B cell (primary cell): ENCODE data around the gene PDGFRB. TPM values are rescaled to one million over a fixed set of nuclear protein-coding genes. Genes with fewer than 3 reads are reported as not detected.

Experiments used
- ATAC-seq: fragments of 200-7000 bp; cut with Tn5 transposase; one replicate; pipeline ENCODE4 v1.10.0; 2021; ENCODE audit warnings: low read depth, mild to moderate bottlenecking, moderate number of reproducible peaks, moderate library complexity
- CTCF ChIA-PET: fragments of 350-600 bp; sonication (Branson Sonifier 250); formaldehyde crosslinking; loops from one replicate; lab custom pipeline; 2021; ENCODE audit warnings: antibody characterized with exemption, inconsistent platforms; lab: Charles Lee
- POLR2A ChIA-PET: fragments of 350-600 bp; sonication (Branson Sonifier 250); formaldehyde crosslinking; loops from one replicate; lab custom pipeline; 2021; ENCODE audit warnings: antibody characterized with exemption; lab: Charles Lee
- DNase-seq: peaks from one replicate; pipeline ENCODE4 v3.0.0; 2013
- H2AFZ ChIP-seq: 2 replicates; pipeline ENCODE4 v1.6.1; 2012; ENCODE audit warnings: mild to moderate bottlenecking, low read depth, low read length; ENCODE audit not compliant: insufficient read depth, poor library complexity, severe bottlenecking
- H3K27ac ChIP-seq, 2 donors: 1 replicate in 1 of 2; 2 replicates in 1 of 2; pipeline ENCODE4 v1.5.1; 2012 to 2013; ENCODE audit warnings: low read length in 2 of 2, mild to moderate bottlenecking in 2 of 2, moderate library complexity in 1 of 2
- H3K27me3 ChIP-seq, 4 experiments: fragments of 200-600 bp in 1 of 4; sonication (generic) in 1 of 4; replicated peaks in 1 of 4; 1 replicate in 2 of 4; 2 replicates in 2 of 4; pipeline versions ENCODE4 v1.6.1 to v1.7.0; 2013 to 2016; ENCODE audit warnings: low read length in 3 of 4, mild to moderate bottlenecking in 2 of 4, mixed read lengths in 1 of 4, moderate library complexity in 1 of 4; ENCODE audit not compliant: insufficient read depth in 4 of 4, control insufficient read depth in 3 of 4; ENCODE audit errors: control extremely low read depth in 1 of 4
- H3K36me3 ChIP-seq, 2 experiments: replicated peaks in 1 of 2; 1 replicate in 1 of 2; 2 replicates in 1 of 2; pipeline versions ENCODE4 v1.6.1 to v1.7.1; 2013; ENCODE audit warnings: low read length in 1 of 2; ENCODE audit not compliant: insufficient read depth in 2 of 2, control insufficient read depth in 1 of 2; ENCODE audit errors: control extremely low read depth in 1 of 2, extremely low read depth in 1 of 2
- H3K4me1 ChIP-seq, 2 donors: fragments of 200-600 bp in 1 of 2; sonication (generic) in 1 of 2; 1 replicate in 1 of 2; 2 replicates in 1 of 2; pipeline versions ENCODE4 v1.5.1 to v1.6.1; 2013 to 2017; ENCODE audit warnings: low read length in 2 of 2; ENCODE audit not compliant: control insufficient read depth in 2 of 2, insufficient read depth in 2 of 2
- H3K4me2 ChIP-seq: replicated peaks from 2 replicates; pipeline ENCODE3; 2012; ENCODE audit warnings: mild to moderate bottlenecking, low read depth, low read length; ENCODE audit not compliant: poor library complexity, severe bottlenecking
- H3K4me3 ChIP-seq, 5 experiments: fragments of 200-600 bp in 1 of 5; sonication (generic) in 1 of 5; 1 replicate in 3 of 5; 2 replicates in 2 of 5; pipeline versions ENCODE4 v1.5.1 to v1.7.0; 2011 to 2016; ENCODE audit warnings: low read length in 4 of 5, mild to moderate bottlenecking in 4 of 5, low read depth in 2 of 5, control low read depth in 1 of 5, moderate library complexity in 1 of 5; ENCODE audit not compliant: insufficient read depth in 1 of 5; ENCODE audit errors: control extremely low read depth in 1 of 5, extremely low read depth in 1 of 5
- H3K79me2 ChIP-seq: fragments of 200-600 bp; sonication (generic); one replicate; pipeline ENCODE4 v1.6.0; 2016; ENCODE audit warnings: low read length; ENCODE audit not compliant: control insufficient read depth, insufficient read depth
- H3K9ac ChIP-seq: fragments of 200-600 bp; sonication (generic); 2 replicates; pipeline ENCODE4 v1.6.1; 2017; ENCODE audit warnings: mild to moderate bottlenecking, low read length, moderate library complexity
- H3K9me3 ChIP-seq, 3 donors: one replicate each; pipeline versions ENCODE4 v1.6.1 to v1.7.1; 2013; ENCODE audit warnings: low read length in 2 of 3; ENCODE audit not compliant: control insufficient read depth in 2 of 3, insufficient read depth in 1 of 3; ENCODE audit errors: control extremely low read depth in 1 of 3
- H4K20me1 ChIP-seq: 2 replicates; pipeline ENCODE4 v1.6.0; 2012; ENCODE audit warnings: mild to moderate bottlenecking, low read length; ENCODE audit not compliant: insufficient read depth, control insufficient read depth, poor library complexity, severe bottlenecking
- H3K27ac Mint-ChIP-seq: one replicate; pipeline ENCODE4 v1.8.0; 2021; ENCODE audit warnings: mixed read lengths
- H3K27me3 Mint-ChIP-seq: one replicate; pipeline ENCODE4 v1.8.0; 2021; ENCODE audit warnings: mixed read lengths
- H3K4me1 Mint-ChIP-seq: one replicate; pipeline ENCODE4 v1.8.0; 2021; ENCODE audit warnings: mixed read lengths
- H3K4me3 Mint-ChIP-seq: one replicate; pipeline ENCODE4 v1.8.0; 2021; ENCODE audit warnings: mixed read lengths
- H3K9me3 Mint-ChIP-seq: one replicate; pipeline ENCODE4 v1.8.0; 2022; ENCODE audit warnings: mixed read lengths; ENCODE audit not compliant: insufficient read depth
- EZH2 ChIP-seq: IDR thresholded peaks from 2 replicates; pipeline ENCODE4 v1.6.1; 2012; ENCODE audit warnings: borderline replicate concordance, low read depth, mild to moderate bottlenecking, moderate library complexity, low read length; ENCODE audit not compliant: insufficient read depth, poor library complexity, severe bottlenecking
- WGBS: methylation state at CpG from one replicate; pipeline ENCODE4 v1.1.5; 2013; ENCODE audit warnings: missing lambda C conversion rate; ENCODE audit not compliant: insufficient coverage; 5-methylcytosine and 5-hydroxymethylcytosine counted together
- intact Hi-C: fragments of 100-400 bp; cut with micrococcal nuclease; formaldehyde crosslinking; loops from one replicate; pipeline ENCODE4 v1.10.0; 2022
- polyA plus RNA-seq: library from polyadenylated mRNA; depleted of rRNA; stranded (reverse); fragments of >200 nt; gene quantifications from 2 replicates; pipeline ENCODE4 v1.2.3, GENCODE V29; 2012
- total RNA-seq, 2 donors: library from RNA; stranded (reverse); fragments of 120-200 nt in 1 of 2; gene quantifications; 1 replicate in 1 of 2; 2 replicates in 1 of 2; pipeline versions ENCODE4 v1.2.3 to v1.2.4, GENCODE V29; 2013 to 2022
- TF ChIP-seq, protein P1 (sequence below): fragments of 200-600 bp; IDR thresholded peaks from one replicate; pipeline ENCODE4 v1.8.0; 2022; ENCODE audit warnings: antibody characterized with exemption, mild to moderate bottlenecking

PDGFRB gene
- total and polyA plus RNA-seq, 2 donors (not counting 1 experiment from before 2014, with no cell fraction given): 0.42 to 3.6 TPM

DNA sequence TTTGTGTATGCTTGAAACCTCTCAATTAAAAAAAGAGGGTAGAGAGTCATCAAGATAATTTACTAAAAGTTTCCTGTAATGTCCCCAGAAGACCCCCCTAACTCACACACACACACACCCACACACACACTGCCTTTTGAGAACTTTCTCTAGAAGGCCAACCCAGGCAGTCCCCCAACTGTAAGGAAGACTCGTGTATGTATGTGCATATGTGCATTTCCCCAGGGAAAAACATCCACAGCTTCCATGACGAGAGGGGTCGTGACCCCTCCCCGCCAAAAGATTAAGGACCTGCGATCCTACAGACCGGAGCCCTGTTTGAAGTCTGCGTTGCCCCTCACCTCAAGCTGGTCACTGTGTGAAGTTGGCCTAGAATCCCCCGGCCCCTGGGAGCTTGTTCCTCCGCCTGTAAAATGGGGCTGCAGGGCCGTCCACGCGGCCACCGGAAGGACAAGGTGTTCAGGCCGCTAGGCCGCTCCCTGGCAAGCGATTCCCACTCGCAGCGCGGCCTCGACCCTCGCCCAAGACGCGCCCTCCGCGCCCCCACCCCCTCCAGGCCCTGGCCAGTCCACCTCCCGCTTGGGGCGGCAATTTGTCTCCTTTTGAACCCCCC lies 10.5 kb upstream of the PDGFRB start:
- Histone ChIP-seq H3K4me2 (no peak overlapping the region), H2AFZ (no peak overlapping the region), H3K79me2 (no peaks in the 10 kb centered on the region), H3K27me3 (peaks cover 0 to 19% (median 12%) of the 10 kb centered on the region in 4 experiments), H3K36me3 (no peaks in the 10 kb centered on the region), H3K4me3 (no peak overlapping the region), H3K9me3 (no peaks in the 10 kb centered on the region), H3K27ac (no peak overlapping the region), H3K9ac (no peak overlapping the region), H4K20me1 (no peaks in the 10 kb centered on the region), H3K4me1 (peaks cover 0 to 5% of the 10 kb centered on the region in 2 donors)
- ATAC-seq: no peak
- POLR2A ChIA-PET: no interaction called here
- CTCF ChIA-PET: no interaction called here
- Mint-ChIP-seq H3K9me3 (no peaks in the 10 kb centered on the region), H3K4me1 (peaks cover 8% of the 10 kb centered on the region), H3K27ac (no peak overlapping the region), H3K4me3 (no peak overlapping the region), H3K27me3 (peaks cover 44% of the 10 kb centered on the region)
- intact Hi-C loops: no loop called here
- no peak for TF ChIP-seq EZH2
- TF ChIP-seq, protein P1, sequence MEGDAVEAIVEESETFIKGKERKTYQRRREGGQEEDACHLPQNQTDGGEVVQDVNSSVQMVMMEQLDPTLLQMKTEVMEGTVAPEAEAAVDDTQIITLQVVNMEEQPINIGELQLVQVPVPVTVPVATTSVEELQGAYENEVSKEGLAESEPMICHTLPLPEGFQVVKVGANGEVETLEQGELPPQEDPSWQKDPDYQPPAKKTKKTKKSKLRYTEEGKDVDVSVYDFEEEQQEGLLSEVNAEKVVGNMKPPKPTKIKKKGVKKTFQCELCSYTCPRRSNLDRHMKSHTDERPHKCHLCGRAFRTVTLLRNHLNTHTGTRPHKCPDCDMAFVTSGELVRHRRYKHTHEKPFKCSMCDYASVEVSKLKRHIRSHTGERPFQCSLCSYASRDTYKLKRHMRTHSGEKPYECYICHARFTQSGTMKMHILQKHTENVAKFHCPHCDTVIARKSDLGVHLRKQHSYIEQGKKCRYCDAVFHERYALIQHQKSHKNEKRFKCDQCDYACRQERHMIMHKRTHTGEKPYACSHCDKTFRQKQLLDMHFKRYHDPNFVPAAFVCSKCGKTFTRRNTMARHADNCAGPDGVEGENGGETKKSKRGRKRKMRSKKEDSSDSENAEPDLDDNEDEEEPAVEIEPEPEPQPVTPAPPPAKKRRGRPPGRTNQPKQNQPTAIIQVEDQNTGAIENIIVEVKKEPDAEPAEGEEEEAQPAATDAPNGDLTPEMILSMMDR: no peak
- no peak for DNase-seq
- WGBS: 89% methylated on average over 25 of the region's 27 CpGs

DNA sequence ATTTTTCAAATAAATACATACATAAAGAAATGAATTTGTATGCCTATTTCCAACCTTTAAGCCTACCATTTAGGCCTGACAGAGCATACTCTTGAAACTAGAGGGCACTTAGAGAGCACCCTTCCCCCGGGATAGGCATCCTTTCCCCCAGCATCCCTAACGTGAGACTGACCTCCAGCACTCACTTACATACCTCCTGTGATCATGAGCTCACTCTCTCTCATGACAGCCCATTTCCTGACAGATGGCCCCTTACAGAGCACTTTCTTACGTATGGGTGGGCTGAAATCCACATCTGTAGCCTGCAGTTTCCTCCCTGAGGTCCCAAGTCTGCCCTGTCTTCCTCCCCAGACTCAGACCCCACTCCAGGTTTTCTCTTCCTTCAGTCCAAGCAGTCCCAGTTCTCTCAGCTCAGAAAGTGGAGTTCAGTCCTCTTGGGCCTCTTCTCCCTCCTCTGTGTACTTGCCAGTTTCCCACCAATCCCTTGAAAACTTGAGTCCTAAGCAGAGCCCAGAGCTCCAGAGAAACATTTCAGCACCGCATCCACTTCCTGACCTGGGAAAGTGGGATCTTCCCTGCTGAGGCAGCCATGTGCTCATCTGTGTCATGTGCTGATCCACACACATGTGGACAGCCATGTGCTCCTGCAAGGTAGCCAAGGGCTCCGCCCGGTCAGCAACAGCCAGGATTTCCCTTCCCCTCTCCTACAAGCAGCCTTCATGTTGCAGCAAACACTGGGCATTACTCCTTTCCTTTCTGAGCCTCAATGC lies 8.8 kb upstream of the PDGFRB start:
- peaks cover 0 to 19% (median 9%) of the 10 kb centered on the region in 4 experiments for H3K27me3 ChIP-seq
- no peak overlapping the region for H2AFZ ChIP-seq
- peaks cover 12 to 13% of the 10 kb centered on the region in 2 donors for H3K4me1 ChIP-seq
- H3K4me2 ChIP-seq: no peak overlapping the region
- CTCF ChIA-PET: interaction anchor here (1.5 kb wide), 1 partner anchor 54 kb away, joined by 4 read pairs; no protein-coding TSS in a partner anchor
- H3K27ac ChIP-seq: no peak overlapping the region
- Mint-ChIP-seq H3K27ac (no peak overlapping the region), H3K9me3 (no peaks in the 10 kb centered on the region), H3K4me3 (no peak overlapping the region), H3K27me3 (peaks cover 32% of the 10 kb centered on the region), H3K4me1 (peaks cover 18% of the 10 kb centered on the region)
- H4K20me1 ChIP-seq: no peaks in the 10 kb centered on the region
- H3K9ac ChIP-seq: no peak overlapping the region
- 74% methylated on average over 6 of the region's 6 CpGs for WGBS
- no peaks in the 10 kb centered on the region for H3K79me2 ChIP-seq
- TF ChIP-seq, protein P1: no peak
- TF ChIP-seq EZH2: no peak
- POLR2A ChIA-PET: no interaction called here
- no peak for DNase-seq
- intact Hi-C loops: no loop called here
- ATAC-seq: no peak
- H3K4me3 ChIP-seq: no peak overlapping the region
- H3K36me3 ChIP-seq: no peaks in the 10 kb centered on the region
- H3K9me3 ChIP-seq: no peaks in the 10 kb centered on the region
